Kidney (tissue), 14 donors: Measurements from ENCODE around the gene KRT82. TPM values are rescaled to one million over a fixed set of nuclear protein-coding genes. Genes with fewer than 3 reads are reported as not detected.
"Not testable (repeated sequence)": the region's sequence is repeated elsewhere in the genome, so short reads cannot be mapped to it uniquely, and the experiment has no call there.

Experiments
- DNase-seq, 5 donors: peaks; one replicate each; pipeline ENCODE4 v3.0.0-alpha.2; 2013 to 2020
- FAIRE-seq: peaks from 2 replicates; lab custom pipeline; 2012; peaks lifted over from hg19 to GRCh38; lab: Jason Lieb, UNC
- H3K27ac ChIP-seq, 2 donors: one replicate each; pipeline ENCODE4 v1.7.0; 2013; ENCODE audit warnings: low read depth in 2 of 2, low read length in 2 of 2, inconsistent platforms in 1 of 2
- H3K27me3 ChIP-seq: one replicate; pipeline ENCODE4 v1.7.1; 2013; ENCODE audit warnings: low read length, inconsistent platforms; ENCODE audit not compliant: control insufficient read depth, insufficient read depth
- H3K36me3 ChIP-seq, 3 donors: one replicate each; pipeline versions ENCODE4 v1.7.0 to v1.7.1; 2013; ENCODE audit warnings: low read length in 3 of 3, control low read depth in 1 of 3, inconsistent platforms in 1 of 3; ENCODE audit not compliant: insufficient read depth in 3 of 3, control insufficient read depth in 2 of 3
- H3K4me1 ChIP-seq, 3 donors: one replicate each; pipeline versions ENCODE4 v1.7.0 to v1.7.1; 2013; ENCODE audit warnings: low read length in 3 of 3, inconsistent platforms in 1 of 3, low read depth in 1 of 3; ENCODE audit not compliant: control insufficient read depth in 2 of 3, insufficient read depth in 2 of 3
- H3K4me3 ChIP-seq, 3 donors: one replicate each; pipeline versions ENCODE4 v1.7.0 to v1.8.1; 2013; ENCODE audit warnings: low read length in 3 of 3, control low read depth in 1 of 3, inconsistent platforms in 1 of 3
- H3K9ac ChIP-seq, 3 donors: one replicate each; pipeline versions ENCODE4 v1.7.0 to v1.7.1; 2013; ENCODE audit warnings: low read length in 3 of 3, control low read depth in 1 of 3, inconsistent platforms in 1 of 3
- H3K9me3 ChIP-seq, 3 donors: one replicate each; pipeline versions ENCODE4 v1.7.0 to v1.7.1; 2013; ENCODE audit warnings: low read length in 3 of 3, control low read depth in 1 of 3, inconsistent platforms in 1 of 3; ENCODE audit not compliant: control insufficient read depth in 2 of 3, insufficient read depth in 1 of 3
- intact Hi-C: fragments of 100-400 bp; cut with DNase I; formaldehyde crosslinking; loops from one replicate; pipeline ENCODE4 v1.11.1; 2022
- polyA plus RNA-seq: library from polyadenylated mRNA; stranded (reverse); fragments of 350-450 nt; fragmentation: Illumina TruSeq; extraction: RNeasy Lipid Tissue Mini Kit (QIAGEN cat#74804); gene quantifications from one replicate; pipeline ENCODE4 v1.2.3, GENCODE V29; 2014; ENCODE audit warnings: low read depth, low replicate concordance; ENCODE audit not compliant: insufficient read depth
- total RNA-seq: library from RNA; stranded (reverse); fragmentation: NEBNext Ultra II Directional; extraction: Animal tissue kit (Norgen Biotek cat#: 25700); gene quantifications from one replicate; pipeline ENCODE4 v1.2.1, GENCODE V29; 2021
- TF ChIP-seq, protein P1 (sequence below): IDR thresholded peaks from 3 replicates; pipeline ENCODE4 v1.5.1; 2012; ENCODE audit warnings: mild to moderate bottlenecking, moderate library complexity, borderline replicate concordance; ENCODE audit not compliant: insufficient read depth; ENCODE audit errors: extremely low read depth
- donor health status: control.
- donor health status: control.
- donor health status: control.
- donor health status: control.
- donor health status: control.
- donor health status: DM: yes; HTN: yes; CAD: no.
- donor health status: Normal renal cell carcinoma (clear cell type).

The KRT82 gene
- total and polyA plus RNA-seq, 2 donors from 2014 or later, result not detected

DNA sequence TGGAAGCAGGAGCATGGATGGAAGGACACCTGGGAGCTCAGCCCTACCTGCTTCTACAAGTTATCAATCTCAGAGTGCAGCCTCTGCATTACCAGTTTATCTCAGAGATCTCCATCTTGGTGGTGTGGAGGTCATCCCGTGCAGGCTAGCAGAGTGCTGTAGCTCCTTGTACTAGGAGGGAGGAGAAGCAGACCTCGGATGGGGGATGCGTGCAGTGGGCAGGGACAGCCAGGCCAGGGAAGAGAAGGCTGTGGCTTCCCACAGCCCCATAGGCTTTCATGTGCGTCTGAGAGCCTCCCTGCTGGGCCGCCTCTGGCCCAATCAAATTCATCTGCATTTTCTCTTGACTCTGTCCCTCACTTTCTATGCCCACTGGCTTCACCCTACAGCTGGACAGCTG is 8.8 kb upstream of the KRT82 start:
- H3K4me1 ChIP-seq, result peaks cover 0 to 2% (median 0%) of the 10 kb centered on the region in 3 donors
- no peaks in the 10 kb centered on the region for H3K9me3 ChIP-seq
- H3K36me3 ChIP-seq, result no peaks in the 10 kb centered on the region
- no peak overlapping the region for H3K9ac ChIP-seq
- FAIRE-seq (no peak), DNase-seq (no peak)
- no peak overlapping the region for H3K4me3 ChIP-seq
- intact Hi-C loops, result no loop called here
- TF ChIP-seq, protein P1, sequence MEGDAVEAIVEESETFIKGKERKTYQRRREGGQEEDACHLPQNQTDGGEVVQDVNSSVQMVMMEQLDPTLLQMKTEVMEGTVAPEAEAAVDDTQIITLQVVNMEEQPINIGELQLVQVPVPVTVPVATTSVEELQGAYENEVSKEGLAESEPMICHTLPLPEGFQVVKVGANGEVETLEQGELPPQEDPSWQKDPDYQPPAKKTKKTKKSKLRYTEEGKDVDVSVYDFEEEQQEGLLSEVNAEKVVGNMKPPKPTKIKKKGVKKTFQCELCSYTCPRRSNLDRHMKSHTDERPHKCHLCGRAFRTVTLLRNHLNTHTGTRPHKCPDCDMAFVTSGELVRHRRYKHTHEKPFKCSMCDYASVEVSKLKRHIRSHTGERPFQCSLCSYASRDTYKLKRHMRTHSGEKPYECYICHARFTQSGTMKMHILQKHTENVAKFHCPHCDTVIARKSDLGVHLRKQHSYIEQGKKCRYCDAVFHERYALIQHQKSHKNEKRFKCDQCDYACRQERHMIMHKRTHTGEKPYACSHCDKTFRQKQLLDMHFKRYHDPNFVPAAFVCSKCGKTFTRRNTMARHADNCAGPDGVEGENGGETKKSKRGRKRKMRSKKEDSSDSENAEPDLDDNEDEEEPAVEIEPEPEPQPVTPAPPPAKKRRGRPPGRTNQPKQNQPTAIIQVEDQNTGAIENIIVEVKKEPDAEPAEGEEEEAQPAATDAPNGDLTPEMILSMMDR, result no peak
- no peak overlapping the region for H3K27ac ChIP-seq
- H3K27me3 ChIP-seq, result no peaks in the 10 kb centered on the region

DNA sequence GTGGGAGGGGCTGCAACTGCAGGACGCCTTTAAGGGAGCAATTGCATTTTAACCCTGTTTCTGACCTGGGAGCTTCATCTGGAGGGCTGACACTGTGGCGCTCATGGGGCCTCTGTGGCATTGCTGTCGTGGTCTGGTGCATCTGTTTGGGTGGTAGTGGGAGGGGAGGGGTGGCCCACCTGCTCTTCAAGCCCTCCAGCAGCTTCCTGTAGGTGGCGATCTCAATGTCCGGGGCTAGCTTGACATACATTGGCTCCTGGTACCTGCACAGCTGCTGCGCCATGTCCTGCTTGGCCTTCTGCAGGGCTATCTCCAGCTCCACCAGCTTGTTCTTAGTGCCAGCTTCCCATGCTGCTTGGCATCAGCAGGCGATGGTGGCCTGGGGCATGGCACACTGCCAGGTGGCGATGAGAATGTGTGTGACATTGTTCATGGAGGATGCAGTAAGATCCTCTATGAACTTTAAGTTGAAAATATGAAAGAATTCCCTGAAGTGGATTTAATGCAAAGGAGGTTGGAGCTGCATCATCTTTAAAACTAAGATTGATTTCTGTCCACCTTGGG is 7.7 kb upstream of the KRT82 start:
- no peak overlapping the region for H3K4me3 ChIP-seq
- H3K9me3 ChIP-seq, result no peaks in the 10 kb centered on the region
- no peak overlapping the region for H3K27ac ChIP-seq
- H3K36me3 ChIP-seq, result no peaks in the 10 kb centered on the region
- FAIRE-seq (no peak), DNase-seq (no peak)
- no peak overlapping the region for H3K9ac ChIP-seq
- peaks cover 0 to 2% (median 0%) of the 10 kb centered on the region in 3 donors for H3K4me1 ChIP-seq
- TF ChIP-seq, protein P1, result no peak
- intact Hi-C loops, result no loop called here
- no peaks in the 10 kb centered on the region for H3K27me3 ChIP-seq

DNA sequence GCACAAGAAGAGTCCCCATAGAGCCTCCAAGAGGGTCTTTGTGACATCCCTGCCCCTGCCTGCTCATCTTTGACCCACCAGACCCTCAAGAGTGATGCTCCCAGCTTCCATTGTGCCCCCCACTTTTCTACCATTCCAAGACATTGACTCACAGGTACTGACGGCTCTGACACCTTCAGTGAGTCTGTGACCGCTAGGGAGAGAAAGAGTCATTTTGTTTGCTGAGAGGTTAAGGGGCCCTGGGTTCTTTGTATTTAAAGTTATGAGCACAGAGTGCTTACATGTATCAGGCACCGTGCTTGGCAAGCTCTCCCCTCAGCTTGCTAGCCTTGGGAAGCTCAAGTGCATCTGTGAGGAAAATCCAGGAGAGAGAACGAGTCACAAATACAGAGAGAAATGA is 7.1 kb upstream of the KRT82 start:
- peaks cover 0 to 2% (median 0%) of the 10 kb centered on the region in 3 donors for H3K4me1 ChIP-seq
- TF ChIP-seq, protein P1, result no peak

DNA sequence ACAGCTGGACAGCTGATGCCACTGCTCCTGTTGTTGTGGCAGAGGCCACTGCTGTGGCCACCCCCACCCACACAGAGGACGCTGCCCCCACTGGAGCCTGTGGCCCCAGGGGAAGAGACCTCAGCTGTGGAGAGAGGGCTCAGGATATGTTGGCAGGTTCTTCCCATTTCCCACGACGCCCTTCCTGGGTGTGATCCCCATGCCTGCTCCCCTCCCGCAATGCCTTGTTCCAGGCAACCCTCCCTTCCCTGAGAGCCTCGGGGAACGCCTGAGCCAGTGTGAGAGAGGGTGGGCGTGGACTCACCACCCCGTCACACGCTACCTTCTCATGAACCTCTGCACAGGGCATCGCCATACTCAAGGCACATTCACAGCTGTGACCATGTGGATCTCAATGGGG is 5.7 kb upstream of the KRT82 start:
- intact Hi-C loops, result no loop called here
- H3K4me1 ChIP-seq, result peaks cover 0 to 2% (median 0%) of the 10 kb centered on the region in 3 donors
- H3K9ac ChIP-seq, result no peak overlapping the region
- H3K27me3 ChIP-seq, result no peaks in the 10 kb centered on the region
- no peaks in the 10 kb centered on the region for H3K9me3 ChIP-seq
- DNase-seq (peak in 1 of 5 donors; percentile 63), FAIRE-seq (no peak)
- H3K4me3 ChIP-seq, result no peak overlapping the region
- TF ChIP-seq, protein P1, result no peak
- no peaks in the 10 kb centered on the region for H3K36me3 ChIP-seq
- H3K27ac ChIP-seq, result no peak overlapping the region

More for the DNA sequence above, 7.1 kb upstream of the KRT82 start:
- intact Hi-C loops, result no loop called here
- Histone ChIP-seq H3K9ac (no peak overlapping the region), H3K9me3 (no peaks in the 10 kb centered on the region), H3K4me3 (no peak overlapping the region), H3K36me3 (no peaks in the 10 kb centered on the region), H3K27ac (no peak overlapping the region), H3K27me3 (no peaks in the 10 kb centered on the region)
- FAIRE-seq, result no peak
- no peak for DNase-seq

DNA sequence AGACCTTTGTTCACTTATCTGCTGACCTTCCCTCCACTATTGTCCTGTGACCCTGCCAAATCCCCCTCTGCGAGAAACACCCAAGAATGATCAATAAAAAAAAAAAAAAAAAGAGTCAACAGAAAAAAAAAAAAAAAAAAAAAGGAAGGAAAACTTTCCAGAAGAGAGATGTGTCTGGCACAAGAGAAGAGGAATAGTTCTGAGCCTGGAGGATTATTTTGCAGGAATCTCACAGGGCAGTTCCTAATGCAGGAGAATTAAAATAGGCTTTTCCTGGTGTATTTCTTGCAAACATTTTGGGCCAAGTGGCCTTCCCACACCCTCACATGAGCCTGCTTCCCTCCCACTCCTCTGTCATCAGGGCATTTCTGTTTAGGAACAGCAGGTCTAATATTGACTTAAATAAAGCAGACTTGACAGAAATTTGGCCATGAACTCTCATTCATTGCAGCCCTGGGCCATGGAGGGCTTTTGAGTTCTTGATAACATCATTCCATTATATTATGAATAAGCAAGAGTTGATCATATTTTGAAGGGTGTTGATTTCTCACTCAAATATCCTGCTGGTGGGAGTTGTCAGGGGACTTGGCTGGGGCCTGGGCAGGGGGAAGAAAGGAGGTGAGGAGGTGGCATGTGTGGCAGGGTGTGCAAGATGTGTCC is 4.6 kb upstream of the KRT82 start:
- H3K27me3 ChIP-seq, H3K4me3 ChIP-seq, H3K9ac ChIP-seq, H3K36me3 ChIP-seq, FAIRE-seq, H3K27ac ChIP-seq, intact Hi-C loops, H3K9me3 ChIP-seq, H3K4me1 ChIP-seq: not testable (repeated sequence)
- peak in 1 of 5 donors; percentile 16 for DNase-seq
